Progenitor cell of endocrine pancreas (in vitro differentiated cells): ENCODE results near the gene RBBP4. TPM values are rescaled to one million over a fixed set of nuclear protein-coding genes. Genes with fewer than 3 reads are reported as not detected.

Experiments
- DNase-seq: peaks from one replicate; pipeline ENCODE4 v3.0.0; 2021; ENCODE audit warnings: low spot score; ENCODE audit not compliant: unreplicated experiment
- H3K27ac Mint-ChIP-seq: 2 replicates; pipeline ENCODE4 v1.8.0; 2021; ENCODE audit warnings: mild to moderate bottlenecking, moderate library complexity, mixed read lengths
- H3K27me3 Mint-ChIP-seq: 2 replicates; pipeline ENCODE4 v1.8.0; 2021; ENCODE audit warnings: mixed read lengths
- H3K36me3 Mint-ChIP-seq: 2 replicates; pipeline ENCODE4 v1.8.0; 2022; ENCODE audit warnings: mixed read lengths; ENCODE audit not compliant: insufficient read depth
- H3K4me1 Mint-ChIP-seq: 2 replicates; pipeline ENCODE4 v1.8.0; 2021; ENCODE audit warnings: low read depth, mixed read lengths
- H3K4me3 Mint-ChIP-seq: 2 replicates; pipeline ENCODE4 v1.8.0; 2021; ENCODE audit warnings: low read depth, mild to moderate bottlenecking, moderate library complexity, mixed read lengths
- H3K9me3 Mint-ChIP-seq: 2 replicates; pipeline ENCODE4 v1.8.0; 2021; ENCODE audit warnings: low read depth, mixed read lengths
- CTCF ChIP-seq: fragments of 200-600 bp; sonication (generic); IDR thresholded peaks from one replicate; pipeline ENCODE4 v1.5.0; 2021; ENCODE audit warnings: antibody characterized with exemption, mild to moderate bottlenecking; ENCODE audit not compliant: unreplicated experiment
- total RNA-seq: library from RNA; stranded (reverse); gene quantifications from 2 replicates; pipeline ENCODE4 v1.2.1, GENCODE V29; 2021

RBBP4 gene
- total RNA-seq, 1 donor from 2014 or later = 426 TPM

DNA sequence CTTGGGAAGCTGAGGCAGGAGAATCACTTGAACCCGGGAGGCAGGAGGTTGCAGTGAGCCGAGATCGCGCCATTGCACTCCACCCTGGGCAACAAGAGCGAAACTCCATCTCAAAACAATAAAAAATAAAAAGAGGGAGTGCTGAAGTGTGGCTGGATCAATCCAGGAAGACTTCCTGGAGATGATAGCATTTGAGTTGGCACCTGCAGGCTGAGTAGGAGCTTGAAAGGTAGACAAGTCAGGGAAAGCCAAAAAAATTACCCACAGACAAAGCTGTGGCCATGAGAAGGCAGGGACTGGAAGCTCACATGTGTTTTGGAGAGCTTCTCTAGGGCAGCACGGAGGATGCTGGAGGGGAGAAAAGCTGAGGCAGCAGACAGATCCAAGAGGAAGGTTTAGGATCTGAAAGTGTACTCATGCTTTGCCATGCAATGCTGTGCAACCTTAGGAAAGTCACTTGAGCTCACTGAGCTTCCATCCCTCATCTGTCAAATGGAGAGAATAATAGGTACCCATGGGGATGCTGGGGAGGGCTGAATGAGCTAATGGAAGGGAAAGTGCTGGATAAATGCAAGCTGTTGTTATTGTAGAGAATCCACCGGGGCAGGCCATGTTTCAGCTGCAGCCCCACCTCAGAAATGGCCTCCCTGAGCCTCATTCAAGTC is 77.5 kb downstream of the RBBP4 start:
- no peak overlapping the region for H3K4me3 Mint-ChIP-seq
- H3K27me3 Mint-ChIP-seq = no peaks in the 10 kb centered on the region
- H3K27ac Mint-ChIP-seq = no peak overlapping the region
- no peaks in the 10 kb centered on the region for H3K36me3 Mint-ChIP-seq
- no peaks in the 10 kb centered on the region for H3K9me3 Mint-ChIP-seq
- TF ChIP-seq CTCF = no peak
- DNase-seq = no peak
- H3K4me1 Mint-ChIP-seq = peaks cover 12% of the 10 kb centered on the region

GRCh38 chr1:32729254-32730046 is 78.4 kb downstream of the RBBP4 start:
- Mint-ChIP-seq H3K4me1 (peaks cover 18% of the 10 kb centered on the region), H3K27ac (no peak overlapping the region)
- no peak for DNase-seq

DNA sequence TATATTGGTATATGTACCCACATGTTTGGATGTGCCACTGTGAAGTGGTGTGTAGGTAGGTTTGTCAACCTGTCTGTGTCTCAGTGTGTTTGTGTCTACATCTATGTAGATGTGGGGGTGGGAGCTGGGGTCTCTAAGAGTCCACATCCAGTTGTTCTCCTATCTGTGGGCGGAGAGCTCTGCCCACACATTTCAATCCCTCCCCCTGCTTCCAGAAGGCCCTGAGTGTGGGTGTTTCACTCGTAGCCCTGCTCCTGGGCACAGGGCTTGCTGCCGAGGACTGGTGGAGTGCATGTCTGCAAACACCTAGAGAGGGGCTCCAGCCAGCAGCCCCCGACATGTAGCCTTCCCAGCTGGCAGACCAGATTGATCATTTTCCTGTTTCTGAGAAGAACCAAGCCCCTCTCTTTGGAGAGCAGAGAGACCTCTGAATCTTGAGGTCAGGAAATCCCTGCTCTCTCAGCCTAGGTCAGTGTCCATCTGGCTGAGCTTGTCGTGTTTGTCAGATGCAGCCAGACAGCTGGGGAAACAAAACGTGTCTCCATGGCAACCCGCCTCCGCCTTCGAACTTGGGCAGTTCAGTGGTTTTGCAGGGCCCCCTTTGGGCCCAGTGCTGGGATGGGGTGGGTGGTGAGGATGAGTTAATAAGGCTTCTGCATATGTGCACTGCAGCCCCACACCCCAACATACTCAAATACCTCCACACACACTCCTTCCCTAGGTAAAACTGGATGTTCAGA is 82.7 kb downstream of the RBBP4 start:
- Mint-ChIP-seq H3K4me1 (peaks cover 15% of the 10 kb centered on the region), H3K36me3 (no peaks in the 10 kb centered on the region), H3K27me3 (no peaks in the 10 kb centered on the region), H3K27ac (no peak overlapping the region), H3K9me3 (no peaks in the 10 kb centered on the region), H3K4me3 (no peak overlapping the region)
- no peak for DNase-seq
- no peak for TF ChIP-seq CTCF

More at GRCh38 chr1:32729254-32730046, 78.4 kb downstream of the RBBP4 start:
- Mint-ChIP-seq H3K4me3 (no peak overlapping the region), H3K27me3 (no peaks in the 10 kb centered on the region), H3K36me3 (no peaks in the 10 kb centered on the region), H3K9me3 (no peaks in the 10 kb centered on the region)
- no peak for TF ChIP-seq CTCF

Other genes starting within 250 kb of the RBBP4 start
- gene ZBTB8B, start 186.1 kb upstream of the RBBP4 start, total RNA-seq = 4.3 and 4.7 TPM in 2 replicates
- 8.9 and 10.8 TPM in 2 replicates for gene ZBTB8A, start 111.8 kb upstream of the RBBP4 start, total RNA-seq
- gene ZBTB8OS, start 658 bp upstream of the RBBP4 start, total RNA-seq = 49.4 and 50.1 TPM in 2 replicates
- 0.40 TPM in 1 of 2 replicates, not detected in the other for gene SYNC, start 51.6 kb downstream of the RBBP4 start, total RNA-seq
- gene YARS1, start 166.2 kb downstream of the RBBP4 start, total RNA-seq = 101 and 110 TPM in 2 replicates
- gene S100PBP, start 166.4 kb downstream of the RBBP4 start, total RNA-seq = 62.6 and 66.1 TPM in 2 replicates
- gene FNDC5, start 219.7 kb downstream of the RBBP4 start, total RNA-seq = 6.3 and 7.8 TPM in 2 replicates
- 0.96 and 1.1 TPM in 2 replicates for gene HPCA, start 235.3 kb downstream of the RBBP4 start, total RNA-seq